Activated naive CD4-positive, alpha-beta T cell treated with anti-CD3 and anti-CD28 coated beads for 36 hours (primary cell): ENCODE measurements around the gene MKNK1. TPM values are rescaled to one million over a fixed set of nuclear protein-coding genes. Genes with fewer than 3 reads are reported as not detected.
A peak's percentile ranks its signal among the peaks of the same experiment; 100 is the strongest.

Experiments
- CTCF ChIA-PET: fragments of 350-600 bp; sonication (Branson Sonifier 250); formaldehyde crosslinking; loops from one replicate; lab custom pipeline; 2021; ENCODE audit warnings: antibody characterized with exemption; lab: Charles Lee
- DNase-seq: peaks from one replicate; pipeline ENCODE4 v3.0.0-alpha.2; 2020
- H3K27ac Mint-ChIP-seq: one replicate; pipeline ENCODE4 v1.8.0; 2021; ENCODE audit warnings: mild to moderate bottlenecking, mixed read lengths
- H3K27me3 Mint-ChIP-seq: one replicate; pipeline ENCODE4 v1.8.0; 2021; ENCODE audit warnings: low read depth, mixed read lengths
- H3K36me3 Mint-ChIP-seq: one replicate; pipeline ENCODE4 v1.8.0; 2021; ENCODE audit warnings: low read depth, mixed read lengths
- H3K4me1 Mint-ChIP-seq: one replicate; pipeline ENCODE4 v1.8.0; 2021; ENCODE audit warnings: low read depth, mixed read lengths
- H3K4me3 Mint-ChIP-seq: one replicate; pipeline ENCODE4 v1.8.0; 2021; ENCODE audit warnings: mild to moderate bottlenecking, moderate library complexity, mixed read lengths
- H3K9me3 Mint-ChIP-seq: one replicate; pipeline ENCODE4 v1.8.0; 2021; ENCODE audit warnings: mixed read lengths
- intact Hi-C: fragments of 100-400 bp; cut with micrococcal nuclease; formaldehyde crosslinking; loops from one replicate; pipeline ENCODE4 v1.15.1; 2023
- total RNA-seq, 2 experiments: library from RNA; stranded (reverse); gene quantifications; one replicate each; pipeline ENCODE4 v1.2.3, GENCODE V29; 2021

The MKNK1 gene
- total RNA-seq, 2 experiments from 2014 or later, result 18.5 to 21.2 TPM

DNA sequence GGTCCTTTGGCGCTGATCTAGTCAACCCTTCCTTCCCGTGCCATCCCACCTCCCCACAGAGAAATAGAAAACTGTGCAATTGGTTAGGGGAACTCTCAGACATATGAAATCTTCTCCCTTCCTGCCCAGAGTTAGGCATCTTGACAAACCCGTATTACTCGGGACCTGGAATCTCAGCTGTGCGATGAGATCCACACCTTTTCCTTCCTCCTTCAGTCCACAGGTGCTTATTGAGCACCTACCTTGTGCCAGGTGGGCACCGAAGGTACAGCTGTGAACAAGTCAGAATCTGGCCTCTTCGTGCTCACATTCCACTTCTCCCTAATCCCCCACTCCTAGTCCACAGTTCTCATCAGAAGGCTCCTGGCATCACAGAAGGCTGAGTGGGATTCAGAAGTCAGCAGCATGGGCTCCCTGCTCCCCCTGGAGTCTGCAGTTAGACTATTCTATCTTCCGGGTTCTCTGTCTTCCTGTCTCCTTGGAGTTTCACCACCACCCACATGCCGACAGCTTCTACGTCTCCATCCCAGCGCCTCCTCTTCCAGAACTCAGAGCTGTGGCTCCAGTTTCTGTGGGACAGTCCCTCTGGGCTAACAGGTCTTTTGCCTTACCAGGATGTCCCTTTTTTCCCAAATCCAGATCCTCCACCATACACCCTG lies 75.6 kb downstream of the MKNK1 start:
- no peak for DNase-seq
- Mint-ChIP-seq H3K36me3 (no peaks in the 10 kb centered on the region), H3K9me3 (no peaks in the 10 kb centered on the region), H3K27me3 (peaks cover 31% of the 10 kb centered on the region), H3K4me3 (no peak overlapping the region), H3K27ac (no peak overlapping the region), H3K4me1 (peaks cover 15% of the 10 kb centered on the region)
- CTCF ChIA-PET, result interaction anchor here (0.6 to 6.5 kb wide), 16 partner anchors 11 to 196 kb away, joined by 3 to 128 read pairs (median 6); partner anchors contain the start of genes DMBX1, MKNK1 and MOB3C
- intact Hi-C loops, result no loop called here

DNA sequence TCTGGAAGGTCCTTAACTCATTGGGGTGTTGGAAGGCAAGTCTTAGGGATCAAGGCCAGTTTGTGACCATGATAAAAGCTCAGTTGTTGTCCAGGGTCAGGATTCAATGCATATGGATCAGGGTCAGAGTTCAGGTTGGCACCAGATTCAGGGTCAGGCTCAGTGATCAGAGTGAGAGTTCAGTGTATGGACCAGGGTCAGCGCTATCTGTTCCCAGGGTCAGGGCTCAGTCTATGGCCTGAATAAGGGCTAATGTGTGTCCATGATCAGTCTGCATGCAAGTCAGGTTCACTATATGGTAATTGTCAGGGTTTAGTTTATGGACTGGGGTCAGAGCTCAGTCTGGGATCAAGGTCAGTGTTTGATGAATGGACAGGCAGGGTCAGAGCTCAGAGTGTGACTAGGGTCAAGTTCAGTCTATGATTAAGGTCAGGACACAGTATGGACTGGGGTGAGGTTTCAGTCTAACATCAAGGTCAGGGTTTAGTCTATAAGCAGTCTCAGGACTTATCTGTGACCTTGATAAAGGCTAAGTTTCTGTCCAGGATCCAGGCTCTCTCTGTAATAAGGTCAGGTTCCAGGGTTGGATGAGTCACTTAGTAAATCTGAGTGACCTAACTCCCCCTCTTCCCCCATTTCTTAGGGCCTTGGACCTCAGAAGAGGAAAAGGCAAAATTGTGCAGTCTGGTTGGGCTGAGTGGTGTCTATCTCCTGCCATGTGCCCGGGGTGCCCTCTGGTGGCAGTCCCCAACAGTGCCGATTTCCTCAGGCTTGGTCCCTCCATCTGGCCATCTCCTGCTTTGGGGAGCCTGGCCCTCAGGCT lies 76.4 kb downstream of the MKNK1 start:
- Mint-ChIP-seq H3K9me3 (no peaks in the 10 kb centered on the region), H3K27ac (no peak overlapping the region), H3K4me3 (no peak overlapping the region), H3K4me1 (peaks cover 17% of the 10 kb centered on the region), H3K27me3 (peaks cover 31% of the 10 kb centered on the region), H3K36me3 (no peaks in the 10 kb centered on the region)
- DNase-seq, result peak; percentile 88
- CTCF ChIA-PET, result interaction anchor here (0.7 to 6.5 kb wide), 15 partner anchors 8 to 126 kb away, joined by 3 to 128 read pairs (median 4); partner anchors contain the start of gene DMBX1
- intact Hi-C loops, result loop anchor here (1.0 kb wide), 1 partner anchor 50 kb away; no protein-coding TSS in a partner anchor

DNA sequence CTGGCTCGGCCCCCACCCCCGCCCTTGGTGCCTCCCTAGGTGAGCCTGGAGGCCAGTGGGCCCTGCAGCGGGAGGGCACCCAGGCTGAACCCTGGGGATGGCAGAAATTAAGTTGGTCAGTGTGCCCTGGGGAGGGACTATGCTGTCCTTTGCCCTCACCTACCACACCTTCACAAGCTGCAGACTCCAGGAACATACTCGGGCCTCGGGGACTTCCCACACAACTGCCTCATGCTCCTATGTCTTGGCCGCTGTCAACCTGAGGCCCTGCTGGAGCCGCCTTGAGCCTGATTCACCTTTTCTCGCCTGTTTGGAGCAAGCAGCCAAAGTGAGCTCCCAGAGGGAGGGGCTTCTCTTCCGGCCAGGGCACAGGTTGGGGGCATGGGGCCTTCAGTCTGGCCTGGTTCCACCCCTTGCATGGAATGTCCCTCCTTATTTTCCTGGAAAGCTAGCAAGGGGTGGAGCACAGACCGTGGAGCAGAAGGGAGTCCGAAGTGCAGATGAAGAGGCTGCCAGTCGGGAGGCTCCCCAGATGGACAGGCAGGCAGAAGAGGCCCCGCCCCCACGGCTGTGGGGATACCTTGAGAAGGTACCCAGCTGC lies 77.3 kb downstream of the MKNK1 start:
- Mint-ChIP-seq H3K36me3 (no peaks in the 10 kb centered on the region), H3K27me3 (peaks cover 31% of the 10 kb centered on the region)

DNA sequence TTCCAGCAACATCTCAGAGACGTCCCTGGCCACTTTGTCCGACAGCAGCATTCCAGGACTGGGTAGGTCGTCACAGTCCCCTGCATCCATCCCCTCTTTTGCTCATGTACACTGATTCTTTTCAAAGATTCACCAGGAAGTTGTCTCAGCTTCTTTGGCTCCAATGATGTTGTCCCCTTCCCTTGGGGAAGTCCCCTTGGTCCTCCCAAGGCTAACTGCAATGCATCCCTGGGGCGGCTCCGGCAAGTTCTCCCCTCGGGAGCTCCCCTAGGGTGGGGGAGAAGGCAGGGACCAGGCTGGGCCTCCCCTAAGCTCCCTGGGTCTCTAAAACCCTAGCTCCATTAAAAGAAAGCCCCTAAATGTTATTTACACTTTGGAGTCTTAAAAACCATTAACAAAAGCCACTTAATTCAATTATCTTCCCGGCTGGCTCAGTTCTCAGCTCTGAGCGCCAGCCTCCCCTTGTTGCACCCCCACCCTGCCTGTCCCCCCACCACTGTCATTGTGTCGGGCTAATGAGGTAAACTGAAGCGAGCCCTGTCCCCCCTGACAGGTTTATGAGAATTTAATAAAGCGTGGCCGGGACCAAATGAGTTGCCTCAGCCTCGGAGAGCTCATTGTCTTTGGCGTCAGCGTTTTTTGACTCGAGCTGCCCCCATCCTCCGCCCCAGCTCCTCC lies 77.9 kb downstream of the MKNK1 start:
- Mint-ChIP-seq H3K4me3 (no peak overlapping the region), H3K27ac (no peak overlapping the region), H3K4me1 (peaks cover 20% of the 10 kb centered on the region), H3K9me3 (no peaks in the 10 kb centered on the region), H3K27me3 (peaks cover 31% of the 10 kb centered on the region), H3K36me3 (no peaks in the 10 kb centered on the region)
- intact Hi-C loops, result no loop called here
- CTCF ChIA-PET, result interaction anchor here (1.5 to 6.5 kb wide), 4 partner anchors 37 to 84 kb away, joined by 6 to 128 read pairs (median 54); partner anchors contain the start of gene DMBX1
- no peak for DNase-seq

More for the DNA sequence above, 77.3 kb downstream of the MKNK1 start:
- no peaks in the 10 kb centered on the region for H3K9me3 Mint-ChIP-seq
- CTCF ChIA-PET, result interaction anchor here (0.7 to 6.5 kb wide), 10 partner anchors 9 to 120 kb away, joined by 3 to 128 read pairs (median 4); partner anchors contain the start of gene DMBX1
- no peak overlapping the region for H3K4me3 Mint-ChIP-seq
- H3K4me1 Mint-ChIP-seq, result peaks cover 21% of the 10 kb centered on the region
- DNase-seq, result no peak
- intact Hi-C loops, result loop anchor here (1.0 kb wide), 1 partner anchor 49 kb away; no protein-coding TSS in a partner anchor
- no peak overlapping the region for H3K27ac Mint-ChIP-seq

DNA sequence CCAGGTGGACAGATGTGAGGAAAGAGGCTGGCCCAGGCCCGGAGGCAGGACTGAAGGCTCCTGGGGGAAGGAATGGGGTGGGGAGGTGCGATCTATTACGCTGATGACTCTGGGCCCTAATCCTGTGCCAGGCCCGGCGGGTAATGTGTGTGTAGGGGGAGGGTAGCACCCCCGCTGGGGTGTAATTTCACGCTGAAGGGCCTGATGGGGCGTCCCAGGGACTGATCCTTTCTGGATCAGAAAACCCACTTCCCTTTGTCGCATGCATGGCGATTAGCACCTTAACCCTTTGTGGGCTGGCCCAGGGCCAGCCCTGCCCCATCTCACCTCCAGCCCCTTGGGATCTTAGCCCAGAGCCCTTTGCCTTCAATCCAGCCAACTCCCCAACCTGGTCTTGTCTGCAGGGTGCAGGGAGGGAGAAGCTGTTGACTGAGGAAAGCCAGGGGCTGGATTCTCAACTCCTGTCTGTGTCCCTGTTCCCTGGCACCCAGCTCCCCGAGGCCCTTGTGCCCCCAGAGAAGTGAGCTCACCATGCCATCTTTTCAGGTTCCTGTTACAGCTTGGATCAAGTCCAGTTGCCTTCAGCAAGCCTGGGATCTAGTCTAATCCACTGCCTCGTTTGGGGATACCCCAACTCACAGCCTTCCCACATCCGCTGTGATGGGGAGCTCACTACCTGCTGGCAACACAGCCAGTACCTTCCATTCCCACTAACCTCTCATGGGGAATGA lies 78.7 kb downstream of the MKNK1 start:
- Mint-ChIP-seq H3K4me1 (peaks cover 20% of the 10 kb centered on the region), H3K27ac (no peak overlapping the region), H3K27me3 (peaks cover 31% of the 10 kb centered on the region), H3K36me3 (no peaks in the 10 kb centered on the region), H3K9me3 (no peaks in the 10 kb centered on the region), H3K4me3 (no peak overlapping the region)
- intact Hi-C loops, result no loop called here
- no peak for DNase-seq
- CTCF ChIA-PET, result interaction anchor here (1.5 to 6.5 kb wide), 4 partner anchors 36 to 83 kb away, joined by 6 to 128 read pairs (median 54); partner anchors contain the start of gene DMBX1

DNA sequence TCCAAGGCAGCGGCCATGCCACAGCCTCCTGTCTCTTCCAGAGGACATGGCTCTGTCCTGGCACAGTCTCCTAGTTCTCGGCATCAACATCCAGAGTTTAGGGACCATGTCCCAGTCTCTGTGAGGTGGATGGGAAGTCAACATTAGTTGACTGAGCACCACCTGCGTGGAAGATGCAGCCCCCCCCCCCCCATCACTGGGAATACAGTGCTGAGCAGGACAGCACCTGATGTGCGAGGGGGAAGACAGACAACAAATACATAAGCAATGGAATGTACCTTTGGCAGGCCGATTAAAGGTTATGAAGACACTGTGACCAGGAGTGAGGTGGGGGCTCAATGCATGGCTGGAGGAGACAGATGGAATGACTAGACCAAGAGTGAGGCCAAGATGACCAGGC lies 79.2 kb downstream of the MKNK1 start:
- Mint-ChIP-seq H3K27ac (no peak overlapping the region), H3K4me3 (no peak overlapping the region), H3K36me3 (no peaks in the 10 kb centered on the region), H3K4me1 (peaks cover 20% of the 10 kb centered on the region), H3K27me3 (peaks cover 31% of the 10 kb centered on the region), H3K9me3 (no peaks in the 10 kb centered on the region)
- CTCF ChIA-PET, result interaction anchor here (6.5 kb wide), 1 partner anchor 77 kb away, joined by 128 read pairs; no protein-coding TSS in a partner anchor
- intact Hi-C loops, result no loop called here
- no peak for DNase-seq

DNA sequence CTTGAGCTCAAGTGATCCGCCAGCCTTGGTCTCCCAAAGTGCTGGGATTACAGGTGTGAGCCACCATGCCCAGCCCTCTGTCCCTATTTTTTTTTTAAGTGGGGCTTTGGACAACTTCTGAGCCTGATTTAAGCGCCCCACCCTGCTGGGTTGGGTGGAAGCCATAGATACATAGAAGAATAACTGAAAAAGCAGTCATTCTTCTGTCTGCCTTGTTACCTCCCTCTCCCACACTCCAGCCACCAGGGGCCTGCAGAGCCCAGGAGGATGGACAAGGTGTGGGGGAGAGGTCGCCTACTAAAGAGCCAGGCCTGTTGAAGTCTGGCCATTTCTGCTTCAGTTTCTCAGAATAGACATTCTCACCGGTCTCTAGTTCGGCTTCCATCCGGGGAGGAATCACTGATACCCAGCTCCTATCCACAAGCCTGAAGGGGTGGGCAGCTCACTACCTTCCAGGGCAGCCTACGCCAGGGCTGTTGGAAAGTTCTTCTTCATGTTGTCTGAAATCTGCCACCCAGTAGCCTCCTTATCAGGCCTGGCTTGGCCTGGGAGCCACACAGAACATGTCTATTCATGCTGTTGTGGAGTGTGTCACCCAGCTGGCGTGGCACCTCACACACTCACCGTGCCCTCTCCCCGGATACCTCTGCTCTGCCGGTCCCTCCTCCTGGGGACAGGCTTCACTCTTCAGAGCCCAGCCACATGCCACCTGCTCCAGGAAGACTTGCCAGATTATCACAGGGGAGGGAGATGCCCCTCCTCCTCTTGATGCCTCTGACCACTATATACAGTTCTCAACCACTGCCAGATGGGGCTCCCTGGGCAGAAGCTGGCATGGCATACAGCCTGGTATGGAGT lies 80.3 kb downstream of the MKNK1 start:
- intact Hi-C loops, result no loop called here
- DNase-seq, result no peak
- no peaks in the 10 kb centered on the region for H3K36me3 Mint-ChIP-seq
- CTCF ChIA-PET, result interaction anchor here (0.6 to 3.9 kb wide), 7 partner anchors 11 to 113 kb away, joined by 4 to 16 read pairs (median 9); a partner anchor contains a TSS
- H3K4me1 Mint-ChIP-seq, result peaks cover 14% of the 10 kb centered on the region
- no peaks in the 10 kb centered on the region for H3K9me3 Mint-ChIP-seq
- H3K4me3 Mint-ChIP-seq, result no peak overlapping the region
- peaks cover 28% of the 10 kb centered on the region for H3K27me3 Mint-ChIP-seq
- no peak overlapping the region for H3K27ac Mint-ChIP-seq

DNA sequence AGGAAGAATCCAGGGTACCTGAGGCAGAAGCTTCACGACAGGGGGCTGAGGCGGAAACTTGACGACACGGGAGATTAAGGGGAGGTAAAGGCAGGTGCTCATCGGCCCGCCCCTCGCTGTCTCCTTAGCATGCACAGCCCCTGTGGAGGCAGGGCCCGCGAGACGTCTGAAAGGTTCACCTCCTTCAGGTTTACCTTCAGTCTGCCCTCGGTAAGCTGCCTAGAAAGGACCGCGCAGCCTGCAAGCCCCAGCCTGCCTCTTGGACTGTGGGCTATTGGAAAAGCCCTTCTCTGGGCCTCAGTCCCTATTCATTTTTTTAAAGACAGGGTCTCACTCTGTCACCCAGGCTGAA lies 81.1 kb downstream of the MKNK1 start:
- no peaks in the 10 kb centered on the region for H3K9me3 Mint-ChIP-seq
- no peak overlapping the region for H3K4me3 Mint-ChIP-seq
- no peaks in the 10 kb centered on the region for H3K36me3 Mint-ChIP-seq
- CTCF ChIA-PET, result interaction anchor here (0.6 to 3.9 kb wide), 8 partner anchors 12 to 113 kb away, joined by 3 to 16 read pairs (median 7); a partner anchor contains a TSS
- no peak for DNase-seq
- intact Hi-C loops, result loop anchor here (1.0 kb wide), 1 partner anchor 46 kb away; no protein-coding TSS in a partner anchor
- H3K27ac Mint-ChIP-seq, result no peak overlapping the region
- peaks cover 26% of the 10 kb centered on the region for H3K27me3 Mint-ChIP-seq
- H3K4me1 Mint-ChIP-seq, result peaks cover 11% of the 10 kb centered on the region

DNA sequence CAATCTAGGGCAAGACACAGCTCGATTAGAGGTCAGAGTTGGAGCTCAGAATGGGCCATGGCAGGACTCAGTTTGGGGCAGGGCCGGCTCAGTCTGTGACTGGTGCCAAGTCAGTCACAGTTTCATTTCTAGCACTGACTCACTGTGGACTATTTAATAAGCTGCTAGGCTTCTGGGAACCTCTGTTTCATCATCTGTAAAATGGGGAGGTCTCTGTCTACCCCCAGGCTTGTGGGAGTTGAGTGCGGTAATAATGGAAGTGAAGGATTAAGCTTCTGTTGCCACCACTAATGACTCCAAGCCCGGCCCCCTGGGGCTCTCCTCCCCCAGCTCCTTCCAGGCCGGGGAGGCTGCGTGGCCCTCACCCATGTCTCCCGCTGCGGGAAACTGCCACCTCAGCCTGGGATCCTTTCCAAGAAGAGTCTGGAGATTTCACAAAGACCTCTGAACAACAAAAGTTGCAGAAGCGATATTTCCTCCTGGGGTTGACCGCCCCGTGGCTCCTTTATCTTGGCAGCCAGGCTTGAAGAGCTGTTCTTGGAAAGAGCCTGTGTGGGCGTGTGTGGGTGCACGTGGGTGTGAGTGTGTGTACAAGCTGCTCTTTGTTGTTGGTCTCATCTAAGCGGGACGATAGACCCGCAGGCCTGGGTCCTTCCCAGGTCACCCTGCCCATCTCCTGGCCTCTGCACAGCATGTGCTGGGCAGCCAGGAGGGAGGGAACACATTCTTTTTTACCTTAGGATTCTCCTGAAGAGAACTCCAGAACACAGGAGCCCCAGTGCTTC lies 81.7 kb downstream of the MKNK1 start:
- peaks cover 11% of the 10 kb centered on the region for H3K4me1 Mint-ChIP-seq
- H3K4me3 Mint-ChIP-seq, result no peak overlapping the region
- intact Hi-C loops, result loop anchor here (1.0 kb wide), 1 partner anchor 45 kb away; no protein-coding TSS in a partner anchor
- H3K27me3 Mint-ChIP-seq, result peaks cover 28% of the 10 kb centered on the region
- no peaks in the 10 kb centered on the region for H3K36me3 Mint-ChIP-seq
- CTCF ChIA-PET, result interaction anchor here (1.2 to 3.9 kb wide), 6 partner anchors 11 to 80 kb away, joined by 3 to 16 read pairs (median 10); a partner anchor contains a TSS
- no peaks in the 10 kb centered on the region for H3K9me3 Mint-ChIP-seq
- DNase-seq, result peak; percentile 59
- H3K27ac Mint-ChIP-seq, result no peak overlapping the region

DNA sequence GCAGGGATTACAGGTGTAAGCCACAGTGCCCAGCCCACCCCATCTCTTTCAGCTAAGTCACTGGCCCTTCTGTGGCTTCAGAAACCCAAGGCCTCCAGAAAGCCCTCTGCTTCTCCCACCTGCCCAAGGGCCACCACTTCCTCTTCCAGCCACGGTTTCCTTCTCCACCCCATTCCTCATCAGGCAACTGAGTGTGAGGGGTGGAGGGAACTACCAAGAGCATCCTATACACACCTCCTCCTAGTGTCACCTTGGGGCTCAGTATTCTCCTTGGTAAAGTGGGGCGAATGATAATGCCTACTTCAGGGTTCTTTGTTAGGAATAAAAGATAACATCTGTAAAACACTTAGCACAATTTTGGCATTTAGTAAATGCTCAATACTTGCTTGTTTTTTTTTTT lies 82.7 kb downstream of the MKNK1 start:
- peaks cover 11% of the 10 kb centered on the region for H3K4me1 Mint-ChIP-seq
- CTCF ChIA-PET, result interaction anchor here (1.2 to 3.9 kb wide), 5 partner anchors 12 to 44 kb away, joined by 5 to 16 read pairs (median 10); a partner anchor contains a TSS
- peaks cover 37% of the 10 kb centered on the region for H3K27me3 Mint-ChIP-seq
- H3K36me3 Mint-ChIP-seq, result no peaks in the 10 kb centered on the region
- H3K4me3 Mint-ChIP-seq, result no peak overlapping the region
- H3K27ac Mint-ChIP-seq, result no peak overlapping the region
- intact Hi-C loops, result no loop called here
- no peak for DNase-seq
- H3K9me3 Mint-ChIP-seq, result no peaks in the 10 kb centered on the region
